ENCODE data around the gene PHACTR1.

The PHACTR1 gene

GRCh38 chr6:13289789-13290318 is 573.3 kb downstream of the PHACTR1 start:
- no peak for DNase-seq (ENCODE audit: insufficient read length, low spot score)

GRCh38 chr6:13290335-13290734 is 573.8 kb downstream of the PHACTR1 start:
- TF ChIP-seq SPI1 (IDR thresholded peaks at IDR 0.05; ENCODE audit: low read depth, low read length): no peak
- TF ChIP-seq PAX5 (IDR thresholded peaks at IDR 0.05; ENCODE audit: insufficient read depth, low read length, severe bottlenecking): no peak
- no peak for TF ChIP-seq POLR2AphosphoS5 (IDR thresholded peaks at IDR 0.05; ENCODE audit: low read depth, low read length)
- no peak for TF ChIP-seq POU2F2 (IDR thresholded peaks at IDR 0.05; ENCODE audit: low read depth, low read length)
- no peak for TF ChIP-seq POLR2A (IDR thresholded peaks at IDR 0.05; ENCODE audit: low read depth, low read length)
- TF ChIP-seq TAF1 (IDR thresholded peaks at IDR 0.05; ENCODE audit: low read depth, low read length): no peak
- DNase-seq (ENCODE audit: insufficient read length, low spot score) (no peak), FAIRE-seq (no peak)

More at GRCh38 chr6:13289789-13290318, 573.3 kb downstream of the PHACTR1 start:
- FAIRE-seq: no peak
- TF ChIP-seq SPI1 (IDR thresholded peaks at IDR 0.05; ENCODE audit: low read depth, low read length): no peak
- TF ChIP-seq POLR2AphosphoS5 (IDR thresholded peaks at IDR 0.05; ENCODE audit: low read depth, low read length): no peak
- no peak for TF ChIP-seq TAF1 (IDR thresholded peaks at IDR 0.05; ENCODE audit: low read depth, low read length)
- TF ChIP-seq PAX5 (IDR thresholded peaks at IDR 0.05; ENCODE audit: insufficient read depth, low read length, severe bottlenecking): no peak
- TF ChIP-seq POLR2A (IDR thresholded peaks at IDR 0.05; ENCODE audit: low read depth, low read length): no peak
- TF ChIP-seq POU2F2 (IDR thresholded peaks at IDR 0.05; ENCODE audit: low read depth, low read length): no peak

GRCh38 chr6:13292774-13293173 is 576.2 kb downstream of the PHACTR1 start:
- FAIRE-seq (no peak), DNase-seq (ENCODE audit: insufficient read length, low spot score) (no peak)
- TF ChIP-seq POLR2A (IDR thresholded peaks at IDR 0.05; ENCODE audit: low read depth, low read length) (no peak), POLR2AphosphoS5 (IDR thresholded peaks at IDR 0.05; ENCODE audit: low read depth, low read length) (no peak), POU2F2 (IDR thresholded peaks at IDR 0.05; ENCODE audit: low read depth, low read length) (no peak), SPI1 (IDR thresholded peaks at IDR 0.05; ENCODE audit: low read depth, low read length) (no peak), TAF1 (IDR thresholded peaks at IDR 0.05; ENCODE audit: low read depth, low read length) (no peak), PAX5 (IDR thresholded peaks at IDR 0.05; ENCODE audit: insufficient read depth, low read length, severe bottlenecking) (no peak)

- TF ChIP-seq PAX5 (IDR thresholded peaks at IDR 0.05; ENCODE audit: insufficient read depth, low read length, severe bottlenecking): no peak
- no peak for TF ChIP-seq TAF1 (IDR thresholded peaks at IDR 0.05; ENCODE audit: low read depth, low read length)
- no peak for TF ChIP-seq SPI1 (IDR thresholded peaks at IDR 0.05; ENCODE audit: low read depth, low read length)
- no peak for TF ChIP-seq POU2F2 (IDR thresholded peaks at IDR 0.05; ENCODE audit: low read depth, low read length)
- no peak for TF ChIP-seq POLR2AphosphoS5 (IDR thresholded peaks at IDR 0.05; ENCODE audit: low read depth, low read length)
- no peak for TF ChIP-seq POLR2A (IDR thresholded peaks at IDR 0.05; ENCODE audit: low read depth, low read length)
- FAIRE-seq: no peak
Observed at GRCh38 chr6:13294499-13295069, 578.0 kb downstream of the PHACTR1 start.

GRCh38 chr6:13295576-13295975 is 579.0 kb downstream of the PHACTR1 start:
- DNase-seq (ENCODE audit: insufficient read length, low spot score): no peak
- TF ChIP-seq TAF1 (IDR thresholded peaks at IDR 0.05; ENCODE audit: low read depth, low read length) (no peak), PAX5 (IDR thresholded peaks at IDR 0.05; ENCODE audit: insufficient read depth, low read length, severe bottlenecking) (no peak), POU2F2 (IDR thresholded peaks at IDR 0.05; ENCODE audit: low read depth, low read length) (no peak), SPI1 (IDR thresholded peaks at IDR 0.05; ENCODE audit: low read depth, low read length) (no peak), POLR2AphosphoS5 (IDR thresholded peaks at IDR 0.05; ENCODE audit: low read depth, low read length) (no peak), POLR2A (IDR thresholded peaks at IDR 0.05; ENCODE audit: low read depth, low read length) (no peak)
- FAIRE-seq: peak; percentile 55

More at GRCh38 chr6:13294499-13295069, 578.0 kb downstream of the PHACTR1 start:
- DNase-seq (ENCODE audit: insufficient read length, low spot score): no peak

GRCh38 chr6:13296536-13296997 is 580.0 kb downstream of the PHACTR1 start:
- FAIRE-seq (peak; percentile 85), DNase-seq (ENCODE audit: insufficient read length, low spot score) (no peak)
- TF ChIP-seq POLR2A (IDR thresholded peaks at IDR 0.05; ENCODE audit: low read depth, low read length) (no peak), SPI1 (IDR thresholded peaks at IDR 0.05; ENCODE audit: low read depth, low read length) (no peak), POLR2AphosphoS5 (IDR thresholded peaks at IDR 0.05; ENCODE audit: low read depth, low read length) (no peak), PAX5 (IDR thresholded peaks at IDR 0.05; ENCODE audit: insufficient read depth, low read length, severe bottlenecking) (no peak), POU2F2 (IDR thresholded peaks at IDR 0.05; ENCODE audit: low read depth, low read length) (no peak; the same call in 1 of the 2 replicates), TAF1 (IDR thresholded peaks at IDR 0.05; ENCODE audit: low read depth, low read length) (no peak)

- FAIRE-seq (no peak), DNase-seq (ENCODE audit: insufficient read length, low spot score) (no peak)
- TF ChIP-seq PAX5 (IDR thresholded peaks at IDR 0.05; ENCODE audit: insufficient read depth, low read length, severe bottlenecking) (no peak), SPI1 (IDR thresholded peaks at IDR 0.05; ENCODE audit: low read depth, low read length) (no peak), POU2F2 (IDR thresholded peaks at IDR 0.05; ENCODE audit: low read depth, low read length) (no peak), POLR2AphosphoS5 (IDR thresholded peaks at IDR 0.05; ENCODE audit: low read depth, low read length) (no peak), TAF1 (IDR thresholded peaks at IDR 0.05; ENCODE audit: low read depth, low read length) (no peak), POLR2A (IDR thresholded peaks at IDR 0.05; ENCODE audit: low read depth, low read length) (no peak)
Observed at GRCh38 chr6:13297391-13297790, 580.8 kb downstream of the PHACTR1 start.

- FAIRE-seq (no peak), DNase-seq (ENCODE audit: insufficient read length, low spot score) (no peak)
- TF ChIP-seq POLR2A (IDR thresholded peaks at IDR 0.05; ENCODE audit: low read depth, low read length): no peak
- no peak for TF ChIP-seq POLR2AphosphoS5 (IDR thresholded peaks at IDR 0.05; ENCODE audit: low read depth, low read length)
- TF ChIP-seq TAF1 (IDR thresholded peaks at IDR 0.05; ENCODE audit: low read depth, low read length): no peak
Observed at GRCh38 chr6:13298446-13298845, 581.9 kb downstream of the PHACTR1 start.

- DNase-seq (ENCODE audit: insufficient read length, low spot score) (no peak), FAIRE-seq (peak; percentile 52)
- TF ChIP-seq POLR2A (IDR thresholded peaks at IDR 0.05; ENCODE audit: low read depth, low read length) (no peak), SPI1 (IDR thresholded peaks at IDR 0.05; ENCODE audit: low read depth, low read length) (no peak), PAX5 (IDR thresholded peaks at IDR 0.05; ENCODE audit: insufficient read depth, low read length, severe bottlenecking) (no peak), POLR2AphosphoS5 (IDR thresholded peaks at IDR 0.05; ENCODE audit: low read depth, low read length) (no peak)
Observed at GRCh38 chr6:13299403-13299821, 582.8 kb downstream of the PHACTR1 start.

Measured in GM12891 (cell line).